Cardiac muscle cell (in vitro differentiated cells and primary cell): ENCODE results near the gene CAD. TPM values are rescaled to one million over a fixed set of nuclear protein-coding genes. Genes with fewer than 3 reads are reported as not detected.

Experiments used
- DNase-seq, 2 donors: peaks; one replicate each; pipeline versions ENCODE4 v3.0.0 to v3.0.0-alpha.2; 2010 to 2017; ENCODE audit warnings: low read depth in 1 of 2, low spot score in 1 of 2
- H3K27ac ChIP-seq: fragments of 200-600 bp; sonication (generic); 2 replicates; pipeline ENCODE4 v1.5.1; 2016
- H3K27me3 ChIP-seq: fragments of 200-600 bp; sonication (generic); 2 replicates; pipeline ENCODE4 v1.6.0; 2016; ENCODE audit warnings: control low read depth
- H3K36me3 ChIP-seq: fragments of 200-600 bp; sonication (generic); 2 replicates; pipeline ENCODE4 v1.5.1; 2016; ENCODE audit warnings: control low read depth
- H3K4me1 ChIP-seq: fragments of 200-600 bp; sonication (generic); 2 replicates; pipeline ENCODE4 v1.8.1; 2017; ENCODE audit warnings: low read depth, mild to moderate bottlenecking, mixed run types
- H3K4me3 ChIP-seq: fragments of 200-600 bp; sonication (generic); 2 replicates; pipeline ENCODE4 v1.5.1; 2016; ENCODE audit warnings: mild to moderate bottlenecking
- H3K9me3 ChIP-seq: fragments of 200-600 bp; sonication (generic); 2 replicates; pipeline ENCODE4 v1.5.1; 2017; ENCODE audit warnings: low read depth, mild to moderate bottlenecking, control low read depth
- polyA plus RNA-seq: library from polyadenylated mRNA; unstranded; fragments of >200 nt; fragmentation: Nextera tagmentation; extraction: Ambion mirVana; gene quantifications from 2 replicates; pipeline ENCODE4 v1.2.1, GENCODE V29; 2016
- total RNA-seq: library from RNA; depleted of rRNA; stranded (reverse); fragments of >200 nt; gene quantifications from 2 replicates; pipeline ENCODE4 v1.2.3, GENCODE V29; 2016
- TF ChIP-seq, protein P1 (sequence below): IDR thresholded peaks from 2 replicates; pipeline ENCODE4 v1.5.1; 2012; ENCODE audit warnings: low read depth, mild to moderate bottlenecking, low read length

The CAD gene
- total and polyA plus RNA-seq, 2 experiments from 2014 or later = 30.1 to 51.7 TPM

DNA sequence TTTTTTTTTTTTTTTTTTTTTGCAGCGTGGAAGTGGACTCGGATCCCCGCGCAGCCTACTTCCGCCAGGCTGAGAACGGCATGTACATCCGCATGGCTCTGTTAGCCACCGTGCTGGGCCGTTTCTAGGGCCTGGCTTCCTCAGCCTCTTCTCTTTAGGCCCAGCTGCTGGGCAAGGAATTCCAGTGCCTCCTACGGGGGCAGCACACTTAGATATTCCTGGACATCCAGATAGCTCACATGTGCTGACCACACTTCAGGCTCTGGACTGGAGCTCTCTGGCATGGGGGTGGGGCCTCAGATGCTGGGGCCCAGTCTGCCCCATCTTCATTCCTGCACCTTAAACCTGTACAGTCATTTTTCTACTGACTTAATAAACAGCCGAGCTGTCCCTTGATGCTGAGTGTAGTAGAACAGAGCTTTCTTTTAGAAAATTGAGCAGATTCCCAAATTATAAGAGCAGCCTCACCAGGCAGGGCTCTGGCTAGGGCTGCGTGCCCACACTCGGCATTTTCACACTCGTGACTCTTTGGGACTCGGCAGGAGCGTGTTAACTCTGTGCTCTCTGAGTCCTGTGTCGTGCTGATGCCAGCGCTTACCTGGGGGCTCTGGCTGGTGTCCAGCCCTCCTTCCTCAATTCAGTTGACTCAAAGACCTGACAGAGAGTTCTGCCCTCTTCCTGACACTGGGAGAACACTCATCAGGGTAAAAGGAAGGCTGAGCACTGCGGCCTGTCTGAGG lies 26.4 kb downstream of the CAD start:
- H3K27ac ChIP-seq = peak overlapping the region; percentile 83
- TF ChIP-seq, protein P1, sequence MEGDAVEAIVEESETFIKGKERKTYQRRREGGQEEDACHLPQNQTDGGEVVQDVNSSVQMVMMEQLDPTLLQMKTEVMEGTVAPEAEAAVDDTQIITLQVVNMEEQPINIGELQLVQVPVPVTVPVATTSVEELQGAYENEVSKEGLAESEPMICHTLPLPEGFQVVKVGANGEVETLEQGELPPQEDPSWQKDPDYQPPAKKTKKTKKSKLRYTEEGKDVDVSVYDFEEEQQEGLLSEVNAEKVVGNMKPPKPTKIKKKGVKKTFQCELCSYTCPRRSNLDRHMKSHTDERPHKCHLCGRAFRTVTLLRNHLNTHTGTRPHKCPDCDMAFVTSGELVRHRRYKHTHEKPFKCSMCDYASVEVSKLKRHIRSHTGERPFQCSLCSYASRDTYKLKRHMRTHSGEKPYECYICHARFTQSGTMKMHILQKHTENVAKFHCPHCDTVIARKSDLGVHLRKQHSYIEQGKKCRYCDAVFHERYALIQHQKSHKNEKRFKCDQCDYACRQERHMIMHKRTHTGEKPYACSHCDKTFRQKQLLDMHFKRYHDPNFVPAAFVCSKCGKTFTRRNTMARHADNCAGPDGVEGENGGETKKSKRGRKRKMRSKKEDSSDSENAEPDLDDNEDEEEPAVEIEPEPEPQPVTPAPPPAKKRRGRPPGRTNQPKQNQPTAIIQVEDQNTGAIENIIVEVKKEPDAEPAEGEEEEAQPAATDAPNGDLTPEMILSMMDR = no peak

DNA sequence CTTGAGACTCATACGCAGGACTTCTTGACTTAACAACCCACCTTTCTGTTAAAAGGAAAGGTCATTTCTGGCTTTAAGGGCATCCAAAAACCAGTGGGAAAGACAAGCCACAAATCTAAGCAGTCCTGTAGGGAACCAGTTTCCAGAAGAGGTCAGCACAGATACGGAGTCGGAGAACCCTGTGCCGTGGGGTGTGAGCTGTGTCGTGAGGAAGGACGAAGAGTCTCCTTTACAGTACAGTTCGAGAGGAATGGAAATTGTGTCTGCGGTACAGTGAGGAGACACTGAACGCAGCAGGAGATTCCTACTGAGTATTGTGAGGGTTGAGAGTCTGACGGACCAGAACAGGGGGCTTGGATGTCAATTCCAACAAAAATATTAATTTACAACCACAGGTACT lies 27.9 kb downstream of the CAD start:
- DNase-seq = no peak
- H3K36me3 ChIP-seq = peaks cover 16% of the 10 kb centered on the region
- H3K27ac ChIP-seq = no peak overlapping the region
- H3K9me3 ChIP-seq = no peaks in the 10 kb centered on the region
- H3K27me3 ChIP-seq = no peaks in the 10 kb centered on the region
- H3K4me3 ChIP-seq = no peak overlapping the region
- peaks cover 16% of the 10 kb centered on the region for H3K4me1 ChIP-seq
- TF ChIP-seq, protein P1 = no peak

More for the DNA sequence above, 26.4 kb downstream of the CAD start:
- H3K9me3 ChIP-seq = no peaks in the 10 kb centered on the region
- H3K4me3 ChIP-seq = no peak overlapping the region
- DNase-seq = peak in 1 of 2 donors; percentile 63
- no peaks in the 10 kb centered on the region for H3K27me3 ChIP-seq
- H3K4me1 ChIP-seq = peaks cover 16% of the 10 kb centered on the region
- peaks cover 21% of the 10 kb centered on the region for H3K36me3 ChIP-seq

GRCh38 chr2:27245626-27246025 lies 28.5 kb downstream of the CAD start:
- H3K4me3 ChIP-seq = no peak overlapping the region

GRCh38 chr2:27247893-27248292 lies 30.7 kb downstream of the CAD start:
- Histone ChIP-seq H3K4me3 (no peak overlapping the region), H3K4me1 (peaks cover 22% of the 10 kb centered on the region), H3K36me3 (peaks cover under 1% of the 10 kb centered on the region), H3K9me3 (no peaks in the 10 kb centered on the region), H3K27me3 (no peaks in the 10 kb centered on the region), H3K27ac (no peak overlapping the region)
- TF ChIP-seq, protein P1 = no peak
- DNase-seq = no peak

More at GRCh38 chr2:27245626-27246025, 28.5 kb downstream of the CAD start:
- DNase-seq = no peak
- Histone ChIP-seq H3K9me3 (no peaks in the 10 kb centered on the region), H3K27ac (no peak overlapping the region), H3K4me1 (peaks cover 20% of the 10 kb centered on the region), H3K36me3 (peaks cover 12% of the 10 kb centered on the region), H3K27me3 (no peaks in the 10 kb centered on the region)
- TF ChIP-seq, protein P1 = no peak

- no peaks in the 10 kb centered on the region for H3K27me3 ChIP-seq
- no peak for DNase-seq
- no peak overlapping the region for H3K27ac ChIP-seq
- H3K4me1 ChIP-seq = peaks cover 8% of the 10 kb centered on the region
- H3K9me3 ChIP-seq = no peaks in the 10 kb centered on the region
- TF ChIP-seq, protein P1 = no peak
- peaks cover 2% of the 10 kb centered on the region for H3K36me3 ChIP-seq
- H3K4me3 ChIP-seq = no peak overlapping the region
These were observed 32.2 kb downstream of the CAD start for GRCh38 chr2:27249159-27249890.
